OCI-LY1 (cell line): ENCODE data around the gene EXD3.

Experiments used
- EZH2 ChIP-seq: fragments of 200-600 bp; sonication (generic), shearing (Covaris generic); IDR thresholded peaks from 2 replicates; pipeline ENCODE4 v1.8.0; 2017; ENCODE audit warnings: borderline replicate concordance, mixed run types, mild to moderate bottlenecking, antibody characterized with exemption, low read length, moderate library complexity, mixed read lengths
- TF ChIP-seq, protein P1 (sequence below): fragments of 200-600 bp; sonication (generic), shearing (Covaris generic); IDR thresholded peaks from 2 replicates; pipeline ENCODE4 v1.5.1; 2017; ENCODE audit warnings: mild to moderate bottlenecking, antibody characterized with exemption, low read length, moderate library complexity, mixed read lengths

DNA sequence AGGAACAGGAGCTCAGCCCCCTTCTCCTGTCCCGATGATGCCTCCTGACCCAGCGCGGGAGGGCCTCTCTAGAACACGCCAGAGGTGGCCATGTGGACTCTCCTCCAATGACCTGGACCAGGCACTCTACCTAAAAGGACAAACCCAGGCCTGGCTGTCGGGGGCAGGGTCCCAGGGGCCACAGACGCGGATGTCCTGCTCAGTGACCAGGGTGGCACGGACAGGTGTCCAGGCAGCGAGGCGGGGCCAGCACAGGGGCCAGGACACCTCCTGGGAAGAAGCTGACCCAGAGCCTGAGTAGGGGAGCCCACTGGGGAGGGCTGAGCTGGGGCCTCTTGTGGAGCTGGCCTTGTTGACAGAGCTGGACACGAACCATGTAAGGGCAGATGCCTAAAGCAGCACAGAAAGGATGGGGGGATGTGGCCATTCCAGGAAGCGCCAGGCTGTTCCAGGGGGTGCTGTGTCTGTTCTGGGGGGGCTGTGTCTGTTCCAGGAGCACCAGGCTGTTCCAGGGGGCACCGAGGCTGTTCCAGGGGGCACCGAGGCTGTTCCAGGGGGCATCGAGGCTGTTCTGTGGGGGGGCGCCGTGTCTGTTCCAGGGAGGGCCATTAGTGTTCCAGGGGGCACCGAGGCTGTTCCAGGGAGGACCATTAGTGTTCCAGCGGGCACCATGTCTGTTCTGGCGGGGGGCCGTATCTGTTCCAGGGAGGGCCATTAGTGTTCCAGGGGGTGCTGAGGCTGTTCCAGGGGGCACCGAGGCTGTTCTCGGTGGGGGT is 30.5 kb downstream of the EXD3 start:
- TF ChIP-seq, protein P1, sequence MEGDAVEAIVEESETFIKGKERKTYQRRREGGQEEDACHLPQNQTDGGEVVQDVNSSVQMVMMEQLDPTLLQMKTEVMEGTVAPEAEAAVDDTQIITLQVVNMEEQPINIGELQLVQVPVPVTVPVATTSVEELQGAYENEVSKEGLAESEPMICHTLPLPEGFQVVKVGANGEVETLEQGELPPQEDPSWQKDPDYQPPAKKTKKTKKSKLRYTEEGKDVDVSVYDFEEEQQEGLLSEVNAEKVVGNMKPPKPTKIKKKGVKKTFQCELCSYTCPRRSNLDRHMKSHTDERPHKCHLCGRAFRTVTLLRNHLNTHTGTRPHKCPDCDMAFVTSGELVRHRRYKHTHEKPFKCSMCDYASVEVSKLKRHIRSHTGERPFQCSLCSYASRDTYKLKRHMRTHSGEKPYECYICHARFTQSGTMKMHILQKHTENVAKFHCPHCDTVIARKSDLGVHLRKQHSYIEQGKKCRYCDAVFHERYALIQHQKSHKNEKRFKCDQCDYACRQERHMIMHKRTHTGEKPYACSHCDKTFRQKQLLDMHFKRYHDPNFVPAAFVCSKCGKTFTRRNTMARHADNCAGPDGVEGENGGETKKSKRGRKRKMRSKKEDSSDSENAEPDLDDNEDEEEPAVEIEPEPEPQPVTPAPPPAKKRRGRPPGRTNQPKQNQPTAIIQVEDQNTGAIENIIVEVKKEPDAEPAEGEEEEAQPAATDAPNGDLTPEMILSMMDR: no peak
- TF ChIP-seq EZH2: no peak
